Measurements from ENCODE around the gene NUTF2.

GRCh38 chr16:67878846-67879245 lies 32.1 kb downstream of the NUTF2 start:
- TF ChIP-seq POLR2A (IDR thresholded peaks at IDR 0.05) (no peak), CTCF (IDR thresholded peaks at IDR 0.05) (no peak)

All from Peyer's patch (tissue), 4 donors.